Cardiac fibroblast (primary cell): Measurements from ENCODE around the gene NDUFV1.
"Not testable (repeated sequence)": the region's sequence is repeated elsewhere in the genome, so short reads cannot be mapped to it uniquely, and the experiment has no call there.

Experiments used
- DNase-seq, 2 donors: peaks; one replicate each; pipeline versions ENCODE4 v3.0.0 to v3.0.0-alpha.2; 2010; ENCODE audit warnings: low read depth in 2 of 2
- H3K4me3 ChIP-seq, 2 donors: replicated peaks in 1 of 2; 1 replicate in 1 of 2; 2 replicates in 1 of 2; pipeline ENCODE4 v1.5.1; 2011; ENCODE audit warnings: low read depth in 2 of 2, low read length in 2 of 2, mild to moderate bottlenecking in 2 of 2, moderate library complexity in 1 of 2
- CTCF ChIP-seq: IDR thresholded peaks from one replicate; pipeline ENCODE4 v1.5.1; 2011; ENCODE audit warnings: low read depth, mild to moderate bottlenecking, low read length, inconsistent platforms

The NDUFV1 gene

GRCh38 chr11:67606492-67607295 is at the start of gene NDUFV1:
Gene NDUFV1, plus strand, starts transcription at chr11:67606936. Its CDS starts 69 bp downstream, at chr11:67607005.
- peak within 1 kb of the TSS; percentile 95 to 99 for H3K4me3 ChIP-seq
- peak; percentile 90 to 93 for DNase-seq
- peak; percentile 42 for TF ChIP-seq CTCF

GRCh38 chr11:67558084-67558772 is 48.5 kb upstream of the NDUFV1 start:
- no peak overlapping the region for H3K4me3 ChIP-seq
- peak; percentile 36 to 69 for DNase-seq

GRCh38 chr11:67561971-67562619 is 44.6 kb upstream of the NDUFV1 start:
- H3K4me3 ChIP-seq, result no peak overlapping the region
- peak in 1 of 2 donors; percentile 14 for DNase-seq
- no peak for TF ChIP-seq CTCF

More at GRCh38 chr11:67558084-67558772, 48.5 kb upstream of the NDUFV1 start:
- TF ChIP-seq CTCF, result no peak

GRCh38 chr11:67562963-67563704 is 43.6 kb upstream of the NDUFV1 start:
- no peak for TF ChIP-seq CTCF
- peak in 1 of 2 donors; percentile 25 for DNase-seq
- no peak overlapping the region for H3K4me3 ChIP-seq

GRCh38 chr11:67563705-67564114 is 43.0 kb upstream of the NDUFV1 start:
- not testable (repeated sequence) for H3K4me3 ChIP-seq
- DNase-seq, result peak; percentile 81 to 91

- TF ChIP-seq CTCF, result no peak
- peak in 1 of 2 donors; percentile 43 for DNase-seq
Observed at GRCh38 chr11:67564230-67564629, 42.5 kb upstream of the NDUFV1 start.

More at GRCh38 chr11:67564230-67564629, 42.5 kb upstream of the NDUFV1 start:
- no peak overlapping the region for H3K4me3 ChIP-seq
